ENCODE results near the gene CERS6.

DNA sequence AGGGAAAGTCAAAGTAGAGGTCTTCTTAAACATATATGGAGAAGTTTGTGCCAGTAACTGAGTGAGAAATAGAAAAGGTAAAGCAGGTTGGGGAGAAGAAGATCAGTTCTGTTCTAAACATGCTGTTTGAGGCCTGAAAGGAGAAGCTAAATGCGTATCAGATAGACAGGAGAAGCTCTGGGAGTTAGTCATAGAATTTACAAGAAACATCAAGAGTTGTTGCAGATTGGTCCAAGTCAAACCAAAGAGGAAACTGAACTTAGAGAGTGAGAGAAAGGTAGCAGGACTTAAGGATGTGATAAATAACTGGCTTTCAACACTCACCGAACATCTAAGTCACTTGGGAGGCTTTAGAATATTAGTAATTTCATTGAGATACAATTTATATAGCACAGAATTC, 29.2 kb upstream of the CERS6 start:
- TF ChIP-seq EZH2 (IDR thresholded peaks at IDR 0.05) (no peak), FOXP2 (optimal IDR thresholded peaks at IDR 0.05; ENCODE audit: control extremely low read depth, extremely low read length, insufficient read depth) (no peak)

Measured in SK-N-MC (cell line).